GM12874 (cell line): Measurements from ENCODE around the gene PTGER3.

ENCODE experiments used
- CTCF ChIP-seq: IDR thresholded peaks from 2 replicates; pipeline ENCODE4 v1.5.1; 2011; ENCODE audit warnings: low read depth, mild to moderate bottlenecking, control low read depth, low read length, moderate library complexity; ENCODE audit not compliant: insufficient read depth

Gene PTGER3

DNA sequence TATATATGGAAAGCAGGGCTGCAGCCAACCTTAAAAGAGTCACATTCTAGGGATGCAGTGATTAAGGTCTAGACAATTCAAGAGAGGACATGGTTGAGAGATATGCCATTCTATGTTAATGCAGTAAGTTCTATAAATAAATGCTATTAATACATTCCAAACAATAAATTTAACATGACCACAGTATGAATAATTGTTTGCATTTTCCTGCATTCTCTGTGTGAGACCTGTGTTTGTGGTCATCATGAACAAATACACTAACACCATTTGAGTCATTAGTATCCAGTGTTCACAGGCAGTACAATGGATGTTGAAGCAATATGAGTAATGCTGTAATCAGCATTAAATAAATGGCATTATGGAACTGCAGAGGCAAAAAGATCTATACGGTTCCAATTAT lies 38.7 kb upstream of the PTGER3 start:
- no peak for TF ChIP-seq CTCF

DNA sequence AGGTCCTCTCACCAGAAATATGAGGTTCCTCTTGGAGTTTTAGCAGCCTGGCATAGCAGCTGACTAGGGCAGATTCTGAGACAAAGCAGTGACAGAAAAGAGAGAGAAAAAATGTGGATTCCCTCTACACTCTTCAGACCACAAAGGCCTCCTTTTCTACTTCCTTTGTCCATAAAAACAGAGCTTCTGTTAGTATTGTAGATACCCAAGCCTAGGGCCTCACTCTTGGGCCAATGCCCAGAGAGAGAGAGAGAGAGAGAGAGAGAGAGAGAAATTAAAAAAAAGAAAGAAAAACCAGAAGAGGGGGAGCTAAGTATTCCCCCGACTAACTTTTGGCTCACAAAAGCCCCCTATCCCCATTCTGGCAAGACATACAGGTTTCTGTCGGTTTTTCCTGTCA lies 35.7 kb upstream of the PTGER3 start:
- TF ChIP-seq CTCF, result no peak

DNA sequence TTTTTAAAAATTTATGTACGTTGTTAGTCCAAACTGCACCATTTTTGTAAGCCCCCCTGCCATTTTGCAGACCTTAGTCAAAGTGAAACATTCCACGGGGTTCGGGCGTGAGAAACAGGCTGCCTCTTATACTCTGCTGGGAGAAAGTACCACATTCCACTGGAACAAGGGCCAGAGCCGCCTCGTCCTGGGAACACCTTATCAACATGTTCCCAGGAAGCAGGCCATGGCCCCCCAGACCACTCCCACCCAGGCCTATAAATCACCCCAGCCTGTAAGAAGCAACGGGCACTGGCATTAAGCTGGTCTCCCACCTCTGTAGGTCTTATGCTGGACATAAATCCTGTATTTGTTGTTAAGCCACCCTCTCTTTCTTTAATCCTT lies 34.1 kb upstream of the PTGER3 start:
- no peak for TF ChIP-seq CTCF

- TF ChIP-seq CTCF, result peak; percentile 42; the same call in 1 of the 2 replicates
Observed at GRCh38 chr1:71080739-71081696, 33.4 kb upstream of the PTGER3 start, which contains the start of gene ZRANB2. TSS of gene ZRANB2 (minus strand) at chr1:71081035. CDS start at chr1:71080995, 40 bp downstream.

DNA sequence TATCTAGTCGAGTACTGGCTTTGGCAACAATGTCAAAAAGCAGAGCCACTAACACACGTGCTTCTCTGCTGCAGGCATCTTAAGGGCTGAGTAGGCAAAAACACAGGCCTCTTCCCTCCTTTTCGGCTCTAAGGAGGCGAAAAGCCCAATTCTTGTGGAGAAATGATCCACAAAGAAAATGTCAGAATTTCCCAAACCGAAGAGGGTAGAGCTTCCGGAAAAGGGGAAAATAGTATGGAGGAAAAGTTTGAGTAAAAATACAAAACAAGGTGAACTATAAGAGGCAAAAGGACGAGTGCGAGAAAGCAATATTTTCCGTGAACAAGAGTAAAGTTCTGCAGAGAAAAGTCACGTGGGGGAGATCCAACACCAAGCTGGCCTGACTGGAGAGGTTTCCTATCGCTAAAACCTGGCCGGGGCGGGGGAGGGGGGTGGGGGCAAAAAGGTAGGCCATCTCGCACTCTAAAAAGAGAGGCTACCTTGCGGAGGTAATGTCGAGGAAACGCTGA lies 32.7 kb upstream of the PTGER3 start:
- no peak for TF ChIP-seq CTCF

- no peak for TF ChIP-seq CTCF
Observed at GRCh38 chr1:71074681-71075080, 27.1 kb upstream of the PTGER3 start.

DNA sequence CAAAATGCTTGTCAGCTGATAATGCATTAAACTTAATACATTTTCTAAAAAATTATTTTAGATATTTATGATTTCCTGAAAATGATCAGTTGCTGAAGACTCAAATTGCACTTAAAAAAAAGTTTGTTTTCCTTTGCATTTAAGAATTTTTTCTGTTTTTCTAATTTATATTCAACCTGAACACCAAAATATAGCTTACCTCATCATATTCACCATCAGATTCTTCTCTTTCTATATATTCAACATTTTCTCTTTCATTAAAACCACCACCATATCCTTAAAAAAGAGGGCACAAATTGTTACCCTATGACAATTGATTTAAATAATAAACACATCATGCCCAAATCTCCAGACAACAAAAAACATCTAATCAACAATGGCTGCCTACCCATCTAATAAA lies 24.7 kb upstream of the PTGER3 start:
- TF ChIP-seq CTCF, result no peak
